HG03575 (cell line): ENCODE results near the gene TARBP2.

Experiments
- ATAC-seq: cut with Tn5 transposase; IDR thresholded peaks from one replicate; pipeline ENCODE4 v1.9.1; 2021; ENCODE audit not compliant: unreplicated experiment, insufficient number of reproducible peaks, low FRiP score; ENCODE audit errors: extremely low read depth

The TARBP2 gene, protein sequence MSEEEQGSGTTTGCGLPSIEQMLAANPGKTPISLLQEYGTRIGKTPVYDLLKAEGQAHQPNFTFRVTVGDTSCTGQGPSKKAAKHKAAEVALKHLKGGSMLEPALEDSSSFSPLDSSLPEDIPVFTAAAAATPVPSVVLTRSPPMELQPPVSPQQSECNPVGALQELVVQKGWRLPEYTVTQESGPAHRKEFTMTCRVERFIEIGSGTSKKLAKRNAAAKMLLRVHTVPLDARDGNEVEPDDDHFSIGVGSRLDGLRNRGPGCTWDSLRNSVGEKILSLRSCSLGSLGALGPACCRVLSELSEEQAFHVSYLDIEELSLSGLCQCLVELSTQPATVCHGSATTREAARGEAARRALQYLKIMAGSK

DNA sequence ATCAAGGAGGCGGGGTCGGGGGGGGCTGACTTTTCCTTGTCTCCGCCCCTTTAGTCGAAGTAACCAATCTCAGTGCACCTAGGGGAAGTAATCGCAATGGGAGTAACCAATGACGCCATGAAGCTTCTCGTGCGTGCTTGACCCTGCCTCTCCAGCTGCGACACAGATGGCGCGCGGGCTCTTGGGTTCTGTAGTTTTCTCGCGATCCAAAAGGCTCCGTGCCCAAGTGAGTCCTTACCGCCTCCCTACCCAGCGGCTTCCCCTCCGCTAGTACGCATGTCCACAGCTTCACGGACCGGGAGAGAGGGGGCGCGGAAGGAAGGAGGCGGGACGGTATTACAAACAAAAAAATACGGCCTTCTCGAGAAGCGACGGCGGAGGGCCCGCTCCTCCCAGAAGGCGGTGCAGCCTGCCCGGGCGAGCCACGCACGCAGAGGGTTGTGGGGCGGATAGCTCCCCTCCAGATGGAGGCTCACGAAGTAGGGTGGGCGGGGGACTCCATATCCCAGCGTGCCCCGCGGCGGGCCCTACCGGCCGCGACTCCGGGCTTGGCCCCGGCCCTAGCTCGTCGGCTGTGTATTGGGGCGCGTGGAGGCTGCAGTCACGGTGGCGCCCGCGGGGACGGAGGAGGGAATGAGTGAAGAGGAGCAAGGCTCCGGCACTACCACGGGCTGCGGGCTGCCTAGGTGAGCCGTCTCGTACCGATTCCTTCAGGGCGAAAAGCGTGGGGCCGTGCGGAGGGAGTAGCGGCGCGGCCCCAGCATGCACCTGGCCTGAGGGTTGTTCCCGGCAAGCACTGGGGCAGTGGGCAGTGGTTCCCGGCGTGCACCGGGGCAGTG is at the start of gene TARBP2:
Gene TARBP2 (plus strand): TSS at position 508 of the 839 bp plus-strand sequence. CDS start 126 bp downstream, at position 634.
- ATAC-seq, result peak; percentile 43

DNA sequence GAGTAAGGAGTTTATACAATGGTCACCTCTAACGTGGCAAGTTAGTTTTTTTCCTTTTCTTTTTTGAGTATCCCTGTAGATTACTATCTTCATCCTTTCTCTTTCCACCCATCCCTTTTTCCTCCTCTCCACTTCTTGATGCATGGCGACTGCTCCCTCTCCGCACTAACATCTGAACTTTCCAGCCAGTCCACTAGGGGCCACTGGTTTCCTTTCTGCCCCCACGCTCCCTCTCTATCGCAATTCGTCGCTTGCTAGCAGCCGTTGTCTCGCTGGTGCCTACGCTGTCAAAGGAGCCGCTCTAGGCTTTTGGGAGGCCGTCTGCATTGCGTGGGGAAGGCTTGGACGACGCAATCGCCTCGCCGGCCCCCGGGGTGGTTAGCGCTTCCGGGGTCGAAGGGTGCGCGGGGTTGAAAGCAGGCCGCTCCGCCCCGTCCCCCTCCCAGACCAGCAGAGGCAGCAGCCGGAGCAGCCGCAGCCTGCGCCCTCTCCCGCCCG is 49.4 kb upstream of the TARBP2 start, which contains the start of gene PCBP2:
Gene PCBP2 (plus strand): TSS at position 442 of the 498 bp plus-strand sequence. CDS start 2,699 bp downstream, outside the sequence.
- ATAC-seq, result peak; percentile 85

DNA sequence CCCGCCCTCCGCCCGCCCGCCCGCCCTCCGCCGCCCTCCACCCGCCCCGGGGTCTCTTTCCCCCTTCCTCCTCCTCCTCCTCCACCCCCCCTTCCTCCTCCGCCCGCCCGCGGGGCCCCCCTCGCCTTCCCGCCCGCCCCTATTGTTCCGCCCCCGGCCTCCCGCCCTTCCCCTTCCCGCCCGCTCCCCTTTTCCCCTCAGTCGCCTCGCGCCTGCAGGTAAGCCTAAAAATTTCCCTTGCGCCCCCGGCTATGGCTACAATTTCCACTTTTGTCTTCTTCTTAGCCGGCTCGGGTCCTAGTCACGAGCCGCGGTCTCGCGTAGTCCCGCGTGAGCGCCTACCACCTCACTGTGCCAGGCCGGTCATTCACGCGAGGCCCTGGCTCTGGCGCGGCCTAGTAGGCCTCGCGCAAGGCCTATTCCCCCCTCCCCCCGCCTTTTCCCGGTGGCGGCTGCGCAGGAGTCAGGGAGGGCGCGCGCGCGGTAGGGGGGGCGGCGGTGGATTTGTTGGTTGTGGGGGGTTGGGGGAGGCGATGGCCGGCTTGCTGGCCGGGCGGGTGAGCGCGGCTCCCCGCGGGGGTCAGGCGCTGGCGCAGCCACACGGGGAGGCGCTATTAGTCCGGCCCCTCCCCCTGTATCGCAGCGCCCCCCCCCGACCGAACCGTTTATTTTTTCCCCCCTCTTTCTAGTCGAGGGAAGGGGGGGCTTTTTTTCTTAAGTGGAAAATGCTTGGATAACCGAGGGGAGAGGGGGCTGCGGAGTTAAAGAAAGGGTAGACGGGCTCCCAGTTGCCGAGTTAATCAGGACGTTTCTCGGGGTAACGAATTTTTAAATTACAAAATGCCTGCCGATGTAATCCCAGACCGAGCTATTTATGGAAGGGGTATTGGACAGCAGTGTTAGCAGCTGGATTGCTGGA is 48.7 kb upstream of the TARBP2 start:
- no peak for ATAC-seq

DNA sequence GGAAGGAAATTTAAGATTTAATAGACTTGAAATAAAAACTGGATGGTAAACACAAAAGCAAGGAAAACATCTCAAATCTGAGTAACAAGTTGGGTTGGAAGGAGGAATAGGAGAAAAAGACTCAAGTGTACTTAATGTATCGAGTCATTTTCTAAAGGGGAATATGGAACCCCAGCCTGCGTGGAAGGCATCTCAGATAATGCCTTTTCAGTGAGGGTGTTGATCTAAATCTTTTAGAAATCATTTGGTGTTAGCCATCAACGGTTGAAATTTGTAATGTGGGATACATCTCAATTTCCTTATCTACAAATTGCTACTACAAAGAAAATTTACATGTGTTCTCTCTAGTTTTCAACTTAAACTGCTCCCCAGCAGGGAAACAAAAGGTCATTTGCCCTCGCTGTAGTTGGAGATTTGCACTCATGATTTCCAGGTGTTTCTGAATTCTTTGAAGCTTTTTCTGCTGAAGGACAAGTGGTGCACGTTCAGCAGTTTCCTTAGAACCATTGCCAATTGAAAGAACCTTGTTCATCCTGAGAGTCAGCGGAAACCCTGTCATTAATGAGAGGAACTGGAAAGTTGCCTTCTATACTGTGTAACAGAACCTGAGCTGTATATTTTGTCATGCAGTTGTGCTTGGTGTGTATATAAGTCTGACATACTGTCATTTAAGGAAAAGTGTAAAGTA is 47.0 kb upstream of the TARBP2 start:
- no peak for ATAC-seq

DNA sequence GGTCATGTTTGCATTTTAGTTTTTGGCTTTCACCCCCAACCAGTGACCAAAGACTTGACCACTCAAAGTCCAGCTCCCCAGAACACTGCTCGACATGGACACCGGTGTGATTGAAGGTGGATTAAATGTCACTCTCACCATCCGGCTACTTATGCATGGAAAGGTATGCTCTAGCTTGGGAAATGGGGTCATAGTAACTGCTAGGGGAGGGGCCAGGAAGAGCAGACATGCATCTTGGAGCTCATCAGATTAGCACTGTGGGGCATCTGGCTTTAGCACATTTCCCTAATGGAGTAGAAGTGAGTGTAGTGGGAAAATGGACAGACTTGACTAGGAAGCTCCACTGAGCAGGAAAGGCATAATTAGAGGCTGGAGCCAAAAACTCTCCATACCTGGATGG is 46.4 kb upstream of the TARBP2 start:
- ATAC-seq, result no peak

DNA sequence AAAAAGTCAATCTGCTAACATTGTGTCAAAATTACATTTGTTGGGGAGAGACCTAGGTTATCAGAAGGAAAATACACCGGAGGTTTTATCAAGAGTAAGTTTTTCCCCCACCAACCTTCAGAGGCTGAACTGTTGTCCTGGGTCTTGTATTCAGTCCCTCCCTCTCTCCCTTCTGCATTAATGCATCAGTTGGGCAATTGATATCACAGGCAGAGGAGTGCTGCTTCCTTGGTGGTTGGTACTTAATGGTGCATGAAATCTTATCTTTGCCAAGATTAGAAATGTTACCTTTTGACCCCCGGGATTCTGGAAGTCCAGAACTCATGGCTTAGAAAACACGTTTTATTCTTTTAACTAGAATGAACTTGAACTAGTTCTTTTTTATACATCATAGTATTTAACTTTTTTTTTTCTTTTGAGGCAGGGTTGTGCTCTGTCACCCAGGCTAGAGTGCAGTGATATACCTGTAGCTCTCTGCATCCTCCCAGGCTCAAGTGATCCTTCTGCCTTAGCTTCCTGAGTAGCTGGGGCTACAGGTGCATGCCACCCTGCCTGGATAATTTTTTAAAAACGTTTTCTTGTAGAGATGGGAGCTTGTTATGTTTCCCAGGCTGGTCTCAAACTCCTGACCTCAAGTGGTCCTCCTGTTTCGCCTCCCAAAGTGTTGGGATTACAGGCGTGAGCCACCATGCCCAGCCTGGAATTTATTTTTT is 44.3 kb upstream of the TARBP2 start:
- ATAC-seq, result no peak

DNA sequence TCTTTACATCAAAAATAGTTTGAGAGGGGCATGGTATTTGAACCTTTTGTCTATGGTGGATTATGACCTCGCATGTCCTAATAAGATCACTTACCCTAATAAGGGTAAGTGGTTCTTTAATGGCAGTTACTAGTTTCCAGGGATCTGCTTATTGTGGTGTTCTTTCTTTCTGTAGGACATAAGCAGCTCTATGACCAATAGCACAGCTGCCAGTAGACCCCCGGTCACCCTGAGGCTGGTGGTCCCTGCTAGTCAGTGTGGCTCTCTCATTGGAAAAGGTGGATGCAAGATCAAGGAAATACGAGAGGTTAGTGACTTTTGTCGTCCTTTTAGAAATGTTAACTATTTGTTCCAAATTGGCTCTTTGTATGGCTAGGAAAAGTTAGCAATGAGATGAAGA is 42.0 kb upstream of the TARBP2 start:
- ATAC-seq, result no peak

DNA sequence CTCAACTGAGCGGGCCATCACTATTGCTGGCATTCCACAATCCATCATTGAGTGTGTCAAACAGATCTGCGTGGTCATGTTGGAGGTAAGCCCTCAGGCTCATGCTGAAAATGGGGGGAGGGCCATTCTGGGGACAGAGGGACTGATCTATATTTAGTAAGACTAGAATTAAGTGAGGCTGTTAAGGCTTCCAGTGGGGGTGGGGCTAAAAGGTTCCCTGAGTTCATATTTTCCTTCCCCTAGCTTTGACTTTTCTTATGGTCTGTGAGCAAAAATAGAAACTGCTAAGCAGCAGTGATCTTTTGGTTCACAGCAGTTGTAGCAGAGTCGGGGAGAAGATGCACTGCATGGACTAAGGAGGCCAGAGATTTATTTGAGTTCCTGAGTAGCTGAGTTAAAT is 40.0 kb upstream of the TARBP2 start:
- no peak for ATAC-seq

DNA sequence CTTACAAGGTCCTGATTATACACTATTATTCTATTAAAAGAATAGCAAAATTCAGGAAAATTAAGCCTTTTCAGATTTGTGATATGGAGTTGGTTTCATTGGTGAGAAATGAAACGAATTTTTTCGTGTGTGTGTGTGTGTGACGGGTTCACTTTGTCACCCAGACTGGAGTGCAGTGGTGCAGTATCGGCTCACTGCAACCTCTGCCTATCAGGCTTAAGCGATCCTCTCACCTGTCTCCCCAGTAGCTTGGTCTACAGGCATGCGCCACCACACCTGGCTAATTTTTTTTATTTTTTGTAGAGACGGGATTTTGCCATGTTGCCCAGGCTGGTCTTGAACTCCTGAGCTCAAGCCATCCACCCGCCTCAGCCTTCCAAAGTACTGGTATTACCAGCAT is 39.5 kb upstream of the TARBP2 start:
- no peak for ATAC-seq

DNA sequence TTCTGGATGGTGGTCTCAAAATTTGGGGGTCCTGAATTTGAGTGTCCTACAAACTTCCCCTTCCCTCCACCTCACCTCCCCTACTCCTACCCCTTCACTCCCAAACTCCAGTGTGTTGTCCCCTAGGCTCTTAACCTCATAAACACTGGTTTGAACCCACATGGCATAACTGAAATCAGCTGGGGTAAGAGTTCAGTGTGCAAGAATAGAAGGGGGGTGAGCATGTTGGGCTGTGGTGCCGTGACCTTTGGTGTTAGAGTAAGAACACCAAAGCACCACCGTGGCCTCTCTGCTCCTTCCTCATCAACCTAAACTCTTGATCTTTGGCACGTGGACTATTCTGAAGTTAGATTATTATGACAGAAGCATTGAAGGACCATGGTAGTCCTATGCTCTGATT is 38.1 kb upstream of the TARBP2 start:
- no peak for ATAC-seq

DNA sequence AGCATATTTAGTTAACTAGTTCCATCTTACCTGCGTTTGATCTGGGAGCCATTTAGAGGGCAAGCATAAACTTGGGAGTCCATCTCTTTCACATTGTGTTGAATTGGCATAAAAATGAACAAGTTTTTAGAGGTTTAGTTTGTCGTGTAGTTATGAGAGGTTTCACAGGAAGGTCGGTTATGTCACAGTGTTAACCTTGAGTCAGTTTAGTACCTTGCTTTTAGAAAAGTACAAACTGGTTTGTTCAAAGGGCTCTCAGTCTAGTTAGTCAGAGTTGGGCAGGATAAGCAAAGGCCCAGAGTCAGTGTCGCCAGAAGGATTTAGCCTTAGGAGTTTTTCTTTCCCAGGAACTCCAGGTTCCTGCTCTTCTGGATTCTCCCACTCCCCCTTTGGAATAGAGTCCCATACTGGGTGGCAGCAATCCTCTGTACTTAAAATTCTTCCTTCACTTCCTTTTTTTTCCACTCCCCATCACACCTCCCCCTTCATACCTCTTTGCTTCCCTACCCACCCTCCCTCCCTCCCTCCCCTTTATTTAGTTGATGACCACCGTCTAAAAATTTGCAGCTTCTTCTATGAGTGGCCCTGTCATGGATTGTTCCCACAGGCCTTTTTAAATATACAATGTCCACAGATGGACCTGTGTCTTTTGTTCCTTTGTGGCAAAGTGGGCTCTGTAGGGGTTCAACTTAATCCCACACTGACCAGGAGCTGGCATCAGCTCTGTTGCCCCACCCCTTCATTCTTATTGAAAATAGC is 37.1 kb upstream of the TARBP2 start:
- no peak for ATAC-seq

DNA sequence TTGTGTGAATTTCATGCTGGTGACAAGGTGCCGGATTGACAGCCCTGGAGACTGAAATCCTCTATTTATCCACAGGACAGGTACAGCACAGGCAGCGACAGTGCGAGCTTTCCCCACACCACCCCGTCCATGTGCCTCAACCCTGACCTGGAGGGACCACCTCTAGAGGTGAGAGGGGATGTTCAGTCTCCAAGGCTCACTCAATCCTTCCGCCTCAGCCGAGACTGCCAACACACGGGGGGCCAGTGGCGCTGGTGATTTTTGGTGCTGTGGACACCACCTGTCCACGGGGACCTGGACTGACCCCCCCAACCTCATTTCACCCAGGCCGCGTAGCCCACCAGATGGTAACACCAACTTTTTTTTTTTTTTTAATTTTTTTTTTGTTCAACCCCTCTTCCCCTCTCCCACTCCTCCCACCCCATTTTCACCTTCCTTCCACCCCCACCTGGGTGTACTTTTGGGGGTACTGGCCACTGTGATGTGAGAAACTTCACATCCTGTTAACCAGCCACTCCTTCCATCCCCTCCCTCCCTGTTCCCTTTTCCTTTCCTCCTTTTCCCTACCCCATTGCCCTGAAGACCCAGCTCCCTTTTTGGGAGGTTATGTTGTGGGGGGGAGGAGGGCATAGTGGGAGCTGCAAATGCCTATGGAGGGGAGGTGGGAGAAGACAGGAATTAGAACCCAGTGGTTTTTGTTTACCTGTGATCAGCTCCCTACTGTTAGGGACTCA is 36.2 kb upstream of the TARBP2 start:
- ATAC-seq, result no peak

DNA sequence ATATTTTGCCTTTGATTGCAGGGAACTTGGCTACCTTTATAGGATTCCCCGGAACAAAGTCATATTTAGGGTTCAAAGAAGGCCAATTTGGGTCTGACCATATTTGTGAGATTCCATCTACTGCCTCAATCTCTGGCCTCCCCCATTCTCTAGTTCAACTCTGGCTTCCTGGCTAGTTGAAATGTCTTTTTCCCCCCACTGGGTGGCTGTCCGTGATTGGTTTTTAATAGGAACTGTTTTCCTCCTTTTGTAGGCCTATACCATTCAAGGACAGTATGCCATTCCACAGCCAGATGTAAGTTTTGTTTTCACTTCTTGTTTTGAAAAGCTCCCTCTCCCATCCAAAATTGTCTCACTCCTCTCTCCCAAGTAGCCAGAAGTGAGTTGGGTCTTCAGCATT is 35.4 kb upstream of the TARBP2 start:
- no peak for ATAC-seq

DNA sequence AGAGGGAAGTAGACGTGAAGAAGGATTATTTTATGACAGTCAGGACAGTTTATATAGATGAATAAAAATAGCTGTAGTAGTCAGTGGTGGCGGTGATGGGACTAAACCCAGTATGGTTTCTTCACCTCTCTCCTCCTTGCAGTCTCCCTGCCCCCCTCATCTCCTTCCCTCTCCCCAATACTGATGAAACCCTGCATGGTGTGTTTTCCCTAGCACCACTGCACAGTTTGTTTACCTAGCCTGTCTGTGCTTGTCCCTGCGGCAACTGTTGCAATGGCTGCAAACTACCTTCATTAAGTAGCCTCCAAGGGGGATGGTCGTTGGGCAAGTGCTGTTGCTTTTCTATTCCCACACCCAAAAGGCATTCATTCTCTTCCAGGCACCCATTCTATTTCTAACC is 34.4 kb upstream of the TARBP2 start:
- ATAC-seq, result no peak

DNA sequence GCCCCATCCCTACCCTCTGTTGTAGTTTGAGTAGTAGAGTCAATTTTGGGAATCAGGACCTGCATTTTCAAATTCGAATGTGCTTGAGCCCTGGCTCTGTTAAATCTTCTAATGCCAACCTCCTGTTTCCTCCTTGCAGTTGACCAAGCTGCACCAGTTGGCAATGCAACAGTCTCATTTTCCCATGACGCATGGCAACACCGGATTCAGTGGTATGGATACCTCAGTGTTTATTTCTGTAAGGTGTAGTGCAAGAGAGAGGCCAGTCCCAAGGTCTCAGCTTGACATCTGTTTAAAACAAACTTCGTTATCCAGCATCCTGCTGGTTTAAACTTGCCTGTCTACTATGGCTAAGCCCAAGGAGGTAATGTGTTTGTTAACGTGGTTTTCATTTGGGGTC is 34.0 kb upstream of the TARBP2 start:
- ATAC-seq, result no peak

DNA sequence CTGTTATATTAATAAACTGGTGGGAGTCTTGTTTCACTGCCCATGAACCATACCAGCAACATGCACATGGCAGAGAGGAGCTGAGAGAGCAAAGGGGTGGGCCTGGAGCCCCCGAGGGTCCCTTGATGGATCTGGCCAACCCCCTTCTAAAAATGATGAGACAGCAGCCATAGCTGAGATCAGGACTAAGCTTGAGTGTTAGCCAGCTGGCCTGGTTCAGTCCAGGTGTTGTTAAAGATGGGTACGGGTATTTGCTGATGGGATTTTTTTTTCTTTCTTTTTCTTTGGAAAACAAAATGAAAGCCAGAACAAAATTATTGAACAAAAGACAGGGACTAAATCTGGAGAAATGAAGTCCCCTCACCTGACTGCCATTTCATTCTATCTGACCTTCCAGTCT is 33.2 kb upstream of the TARBP2 start:
- no peak for ATAC-seq

DNA sequence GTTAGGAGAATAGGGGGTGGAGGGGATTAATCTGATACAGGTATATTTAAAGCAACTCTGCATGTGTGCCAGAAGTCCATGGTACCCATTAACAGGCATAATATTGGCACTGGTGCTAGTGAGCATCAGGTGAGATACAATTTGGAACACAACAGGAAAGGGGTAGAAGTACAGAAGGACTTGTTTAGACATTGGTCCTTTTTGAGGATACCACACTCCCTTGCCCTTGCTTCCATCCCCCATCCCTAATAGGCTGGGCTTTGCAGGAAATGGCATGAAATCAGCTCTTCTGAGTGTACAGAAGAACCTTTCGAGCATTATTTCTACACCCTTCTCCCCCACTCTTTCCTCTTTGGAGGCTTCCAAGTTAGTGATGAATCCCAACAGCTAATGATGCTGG is 32.8 kb upstream of the TARBP2 start:
- ATAC-seq, result no peak
